HuH-7 (cell line): ENCODE measurements around the gene HSFX1.

Source experiments
- DNase-seq: peaks from one replicate; pipeline ENCODE4 v3.0.0; 2011; ENCODE audit warnings: low spot score

Gene HSFX1

DNA sequence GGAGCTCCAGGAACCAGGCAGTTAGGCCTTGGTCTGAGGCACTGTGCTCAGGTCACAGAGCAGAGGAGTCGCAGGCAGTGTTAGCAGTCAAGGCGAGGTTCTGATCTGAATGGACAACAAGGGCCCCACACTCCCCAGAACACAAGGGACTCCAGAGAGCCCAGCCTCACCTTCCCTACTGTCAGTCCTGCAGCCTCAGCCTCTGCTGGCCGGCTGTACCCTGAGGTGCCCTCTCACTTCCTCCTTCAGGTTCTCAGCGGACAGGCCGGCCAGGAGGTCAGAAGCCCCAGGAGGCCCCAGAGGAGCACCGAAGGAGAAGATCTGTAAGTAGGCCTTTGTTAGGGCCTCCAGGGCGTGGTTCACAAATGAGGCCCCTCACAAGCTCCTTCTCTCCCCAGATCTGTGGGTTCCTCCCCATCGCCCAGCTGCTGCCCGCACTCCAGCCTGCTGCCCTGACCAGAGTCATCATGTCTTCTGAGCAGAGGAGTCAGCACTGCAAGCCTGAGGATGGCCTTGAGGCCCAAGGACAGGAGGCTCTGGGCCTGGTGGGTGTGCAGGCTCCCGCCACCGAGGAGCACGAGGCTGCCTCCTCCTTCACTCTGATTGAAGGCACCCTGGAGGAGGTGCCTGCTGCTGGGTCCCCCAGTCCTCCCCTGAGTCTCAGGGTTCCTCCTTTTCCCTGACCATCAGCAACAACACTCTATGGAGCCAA, 34.0 kb downstream of the HSFX1 start:
- DNase-seq: no peak

DNA sequence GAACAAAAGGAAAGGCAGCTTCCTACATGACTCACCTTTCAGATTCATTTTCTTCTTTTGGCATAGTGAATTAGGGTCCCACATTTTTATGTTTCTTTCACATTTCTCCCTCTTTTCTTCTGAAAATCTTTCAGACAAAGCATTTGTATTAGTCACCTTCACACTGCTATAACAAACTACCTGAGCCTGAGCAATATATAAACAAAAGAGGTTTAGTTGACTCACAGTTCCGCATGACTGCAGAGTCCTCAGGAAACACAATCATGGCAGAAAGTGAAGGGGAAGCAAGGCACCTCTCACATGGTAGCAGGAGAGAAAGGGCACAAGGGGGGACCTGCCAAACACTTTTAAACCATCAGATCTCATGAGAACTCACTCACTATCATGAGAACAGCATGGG, 44.8 kb downstream of the HSFX1 start:
- DNase-seq: no peak

DNA sequence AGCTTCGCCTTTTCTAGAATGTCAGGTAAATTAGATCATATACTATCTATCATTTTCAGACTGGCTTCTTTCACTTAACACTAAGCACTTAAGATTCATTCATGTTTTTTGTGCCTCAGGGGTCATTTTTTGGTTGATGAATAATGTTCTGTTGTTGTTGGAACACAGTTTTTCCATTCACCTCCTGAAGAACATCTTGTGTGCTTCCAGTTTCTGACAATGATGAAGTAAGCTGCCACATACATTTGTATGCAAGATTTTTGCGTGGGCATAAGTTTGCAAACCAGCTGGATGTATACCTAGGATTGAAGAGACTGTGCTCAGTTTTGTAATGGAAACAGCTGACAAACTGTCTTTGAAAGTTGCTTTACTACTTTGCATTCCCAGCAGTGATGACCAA, 45.5 kb downstream of the HSFX1 start:
- no peak for DNase-seq

DNA sequence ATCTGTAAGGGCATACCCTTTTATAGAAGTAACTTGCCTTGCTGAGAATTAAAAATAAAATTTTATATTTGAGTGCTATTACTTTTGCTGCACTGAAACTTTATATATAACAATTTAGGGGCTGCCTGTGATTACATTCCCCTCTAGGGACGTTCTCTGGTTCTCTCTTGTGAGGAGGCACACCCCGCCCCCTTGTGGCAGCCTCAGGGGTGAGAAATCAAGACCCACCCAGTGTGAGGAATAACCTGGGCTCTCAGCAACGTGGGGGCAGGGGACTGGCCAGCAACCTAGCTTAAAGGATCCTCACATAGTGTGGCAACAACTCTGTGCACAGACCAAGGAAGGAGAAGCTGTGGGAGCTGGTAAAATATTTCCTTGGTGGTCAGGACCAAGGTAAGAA, 51.6 kb downstream of the HSFX1 start:
- no peak for DNase-seq
